SU-DHL-6 (cell line): ENCODE results near the gene SLC13A1.

Experiments
- CTCF ChIP-seq: fragments of 200-600 bp; sonication (generic); IDR thresholded peaks from one replicate; pipeline ENCODE4 v1.5.1; 2017; ENCODE audit warnings: antibody characterized with exemption, mild to moderate bottlenecking, low read length, moderate library complexity; ENCODE audit not compliant: insufficient read depth, poor library complexity, severe bottlenecking
- EZH2phosphoT487 ChIP-seq: fragments of 200-600 bp; sonication (generic), shearing (Covaris generic); conservative IDR thresholded peaks from 2 replicates; pipeline ENCODE4 v1.6.1; 2018; ENCODE audit warnings: mild to moderate bottlenecking, antibody characterized with exemption, low read length, moderate library complexity, mixed read lengths

- TF ChIP-seq CTCF (no peak), EZH2phosphoT487 (no peak)
These were observed 22.3 kb downstream of the SLC13A1 start for GRCh38 chr7:123177442-123177841.
